ENCODE data around the gene ABCA4. TPM values are rescaled to one million over a fixed set of nuclear protein-coding genes. Genes with fewer than 3 reads are reported as not detected.
"Not testable (repeated sequence)": the region's sequence is repeated elsewhere in the genome, so short reads cannot be mapped to it uniquely, and the experiment has no call there.

ABCA4 gene
- polyA plus RNA-seq, 1 experiment: 0.17 TPM

DNA sequence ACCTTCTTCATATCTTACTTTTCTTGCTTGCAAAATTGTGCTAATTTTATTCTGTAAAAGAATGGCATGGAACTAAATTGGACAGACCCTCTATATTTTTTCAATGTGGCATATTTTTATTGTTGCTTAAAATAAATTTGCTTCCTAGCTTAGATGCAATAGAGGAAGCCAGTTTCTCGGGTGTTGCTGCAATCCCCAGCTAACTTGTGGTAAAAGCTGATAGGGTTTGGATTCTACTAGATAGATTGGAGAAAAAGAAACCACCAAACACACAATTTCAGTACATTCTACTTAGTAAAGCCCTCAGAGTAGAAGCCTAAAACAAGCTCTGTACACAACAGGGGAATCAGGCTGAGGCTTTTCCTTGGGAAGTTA is 162.2 kb downstream of the ABCA4 start:
- Histone ChIP-seq H3K27me3 (ENCODE audit: control insufficient read depth, insufficient read depth, low read length) (peaks cover 2% of the 10 kb centered on the region), H3K4me3 (ENCODE audit: low read depth, low read length) (no peak overlapping the region), H3K27ac (ENCODE audit: low read depth, low read length) (no peak overlapping the region), H3K9me3 (ENCODE audit: control insufficient read depth, insufficient read depth, low read length) (peaks cover 7% of the 10 kb centered on the region)
- POLR2A ChIA-PET: no interaction called here
- DNase-seq (ENCODE audit: low read depth, low spot score): no peak
- CTCF ChIA-PET: interaction anchor here (0.8 to 2.4 kb wide), 4 partner anchors 9 to 377 kb away, joined by 3 to 13 read pairs (median 7); partner anchors contain the start of gene ARHGAP29
- TF ChIP-seq, protein P1, sequence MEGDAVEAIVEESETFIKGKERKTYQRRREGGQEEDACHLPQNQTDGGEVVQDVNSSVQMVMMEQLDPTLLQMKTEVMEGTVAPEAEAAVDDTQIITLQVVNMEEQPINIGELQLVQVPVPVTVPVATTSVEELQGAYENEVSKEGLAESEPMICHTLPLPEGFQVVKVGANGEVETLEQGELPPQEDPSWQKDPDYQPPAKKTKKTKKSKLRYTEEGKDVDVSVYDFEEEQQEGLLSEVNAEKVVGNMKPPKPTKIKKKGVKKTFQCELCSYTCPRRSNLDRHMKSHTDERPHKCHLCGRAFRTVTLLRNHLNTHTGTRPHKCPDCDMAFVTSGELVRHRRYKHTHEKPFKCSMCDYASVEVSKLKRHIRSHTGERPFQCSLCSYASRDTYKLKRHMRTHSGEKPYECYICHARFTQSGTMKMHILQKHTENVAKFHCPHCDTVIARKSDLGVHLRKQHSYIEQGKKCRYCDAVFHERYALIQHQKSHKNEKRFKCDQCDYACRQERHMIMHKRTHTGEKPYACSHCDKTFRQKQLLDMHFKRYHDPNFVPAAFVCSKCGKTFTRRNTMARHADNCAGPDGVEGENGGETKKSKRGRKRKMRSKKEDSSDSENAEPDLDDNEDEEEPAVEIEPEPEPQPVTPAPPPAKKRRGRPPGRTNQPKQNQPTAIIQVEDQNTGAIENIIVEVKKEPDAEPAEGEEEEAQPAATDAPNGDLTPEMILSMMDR (IDR thresholded peaks at IDR 0.05; ENCODE audit: low read depth, low read length): no peak

DNA sequence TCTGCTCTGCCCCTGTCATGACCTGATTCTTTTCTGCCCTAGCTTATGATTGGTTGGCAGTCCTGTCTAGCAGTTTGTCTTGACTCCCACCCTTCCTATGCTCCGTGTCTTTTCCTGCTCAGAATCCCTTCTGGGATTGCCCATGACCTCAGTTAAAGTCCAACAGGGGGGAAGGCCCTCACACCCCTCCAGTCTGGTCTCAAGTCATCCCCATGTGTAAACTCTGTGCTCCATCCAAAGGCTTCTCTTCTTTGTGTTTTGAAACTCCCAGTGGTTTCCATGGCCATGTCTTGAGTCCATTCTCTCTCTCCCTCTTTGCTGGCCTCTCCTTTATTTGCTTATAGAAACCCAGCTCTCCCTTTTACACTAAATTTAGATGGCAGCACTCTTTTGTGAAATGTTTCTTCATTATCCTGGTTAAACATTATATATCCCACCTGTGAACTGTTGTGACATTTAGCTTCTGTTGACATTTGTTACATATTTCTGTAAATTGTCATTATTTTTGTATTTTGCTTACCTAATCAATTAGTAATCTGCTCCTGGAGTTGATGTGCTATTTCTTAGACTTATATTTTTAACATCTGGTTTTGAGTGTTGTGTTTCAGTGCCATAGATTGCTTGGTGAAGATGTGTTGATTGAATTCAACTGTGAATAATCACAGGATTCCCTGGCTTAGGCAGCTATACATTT is 162.8 kb downstream of the ABCA4 start:
- TF ChIP-seq, protein P1 (IDR thresholded peaks at IDR 0.05; ENCODE audit: low read depth, low read length): no peak
- ChIA-PET POLR2A (no interaction called here), CTCF (interaction anchor here (0.6 to 2.4 kb wide), 5 partner anchors 9 to 383 kb away, joined by 3 to 13 read pairs (median 3); partner anchors contain the start of gene ARHGAP29)
- Histone ChIP-seq H3K9me3 (ENCODE audit: control insufficient read depth, insufficient read depth, low read length) (peaks cover 7% of the 10 kb centered on the region), H3K27me3 (ENCODE audit: control insufficient read depth, insufficient read depth, low read length) (peaks cover 2% of the 10 kb centered on the region), H3K27ac (ENCODE audit: low read depth, low read length) (no peak overlapping the region), H3K4me3 (ENCODE audit: low read depth, low read length) (no peak overlapping the region)
- no peak for DNase-seq (ENCODE audit: low read depth, low spot score)

DNA sequence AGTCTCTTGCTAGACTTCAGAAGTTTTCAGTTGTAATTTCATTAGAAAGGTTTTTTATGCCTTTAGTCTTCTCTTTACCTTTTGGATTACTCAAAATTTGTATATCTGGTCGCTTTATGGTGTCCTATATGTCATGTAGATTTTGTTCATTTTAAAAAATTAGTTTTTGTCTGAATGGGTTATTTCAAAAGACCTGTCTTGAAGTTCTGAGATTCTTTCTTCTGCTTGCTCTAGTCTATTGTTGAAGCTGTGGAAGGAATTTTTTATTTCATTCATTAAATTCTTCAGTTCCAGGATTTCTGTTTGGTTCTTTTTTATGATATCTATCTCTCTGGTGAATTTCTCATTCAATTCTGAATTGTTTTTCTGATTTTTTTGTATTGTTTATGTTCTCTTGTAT is 165.2 kb downstream of the ABCA4 start:
- Histone ChIP-seq H3K27ac (ENCODE audit: low read depth, low read length) (no peak overlapping the region), H3K27me3 (ENCODE audit: control insufficient read depth, insufficient read depth, low read length) (no peaks in the 10 kb centered on the region), H3K4me3 (ENCODE audit: low read depth, low read length) (no peak overlapping the region), H3K9me3 (ENCODE audit: control insufficient read depth, insufficient read depth, low read length) (peaks cover 7% of the 10 kb centered on the region)
- POLR2A ChIA-PET: interaction anchor here (0.6 kb wide), 1 partner anchor 330 kb away, joined by 7 read pairs; no protein-coding TSS in a partner anchor
- TF ChIP-seq, protein P1 (IDR thresholded peaks at IDR 0.05; ENCODE audit: low read depth, low read length): no peak
- no peak for DNase-seq (ENCODE audit: low read depth, low spot score)
- CTCF ChIA-PET: no interaction called here

DNA sequence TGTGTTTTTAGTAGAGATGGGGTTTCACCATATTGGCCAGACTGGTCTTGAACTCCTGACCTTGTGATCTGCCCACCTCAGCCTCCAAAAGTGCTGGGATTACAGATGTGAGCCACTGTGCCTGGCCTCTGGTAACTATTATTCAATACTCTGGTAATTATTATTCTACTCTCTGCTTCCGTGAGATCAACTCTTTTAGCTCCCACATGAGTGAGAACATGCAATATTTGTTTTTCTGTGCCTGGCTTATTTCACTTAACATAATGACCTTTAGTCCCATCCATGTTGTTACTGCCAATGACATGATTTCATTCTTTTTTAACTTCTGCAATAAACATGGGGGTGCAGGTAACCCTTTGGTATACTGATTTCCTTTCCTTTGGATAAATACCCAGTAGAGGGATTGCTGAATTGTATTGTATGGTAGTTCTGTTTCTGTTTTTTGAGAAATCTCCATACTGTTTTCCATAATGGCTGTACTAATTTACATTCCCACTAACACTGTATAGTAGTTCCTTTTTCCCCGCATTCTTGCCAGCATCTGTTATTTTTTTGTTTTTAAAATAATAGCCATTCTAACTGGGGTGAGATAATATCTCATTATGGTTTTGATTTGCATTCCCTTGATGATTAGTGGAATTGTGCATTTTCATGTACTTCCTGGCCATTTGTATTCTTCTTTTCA is 173.8 kb downstream of the ABCA4 start:
- H3K9me3 ChIP-seq (ENCODE audit: control insufficient read depth, insufficient read depth, low read length); DNase-seq (ENCODE audit: low read depth, low spot score); POLR2A ChIA-PET; H3K4me3 ChIP-seq (ENCODE audit: low read depth, low read length); CTCF ChIA-PET; H3K27ac ChIP-seq (ENCODE audit: low read depth, low read length): not testable (repeated sequence)
- peaks cover 13% of the 10 kb centered on the region for H3K27me3 ChIP-seq (ENCODE audit: control insufficient read depth, insufficient read depth, low read length)

Other genes starting within 250 kb of the ABCA4 start
- 27.4 and 31.6 TPM in 2 replicates for gene DNTTIP2, start 241.9 kb downstream of the ABCA4 start, polyA plus RNA-seq (2011; rRNA removed)
- gene GCLM, start 211.7 kb downstream of the ABCA4 start, polyA plus RNA-seq (2011; rRNA removed): 45.1 and 58.6 TPM in 2 replicates
- 21.3 and 30.4 TPM in 2 replicates for gene ARHGAP29, start 116.4 kb upstream of the ABCA4 start, polyA plus RNA-seq (2011; rRNA removed)